Fibroblast of villous mesenchyme (primary cell): ENCODE measurements around the gene ZNF366. TPM values are rescaled to one million over a fixed set of nuclear protein-coding genes. Genes with fewer than 3 reads are reported as not detected.
A peak's percentile ranks its signal among the peaks of the same experiment; 100 is the strongest.

Experiments used
- DNase-seq: peaks from one replicate; pipeline ENCODE4 v3.0.0-alpha.2; 2010; ENCODE audit warnings: low read depth
- H3K4me3 ChIP-seq: 2 replicates; pipeline ENCODE4 v1.5.1; 2011; ENCODE audit warnings: low read depth, mild to moderate bottlenecking, low read length
- CTCF ChIP-seq: IDR thresholded peaks from 2 replicates; pipeline ENCODE4 v1.5.1; 2012; ENCODE audit warnings: low read depth, mild to moderate bottlenecking, low read length; ENCODE audit not compliant: insufficient read depth
- total RNA-seq: library from RNA; depleted of rRNA; stranded (reverse); fragments of >200 nt; gene quantifications from 2 replicates; pipeline ENCODE4 v1.2.3, GENCODE V29; 2012

ZNF366 gene
- total RNA-seq, 1 donor = under 0.01 TPM

- no peak overlapping the region for H3K4me3 ChIP-seq
- TF ChIP-seq CTCF = no peak
- DNase-seq = no peak
These were observed 41.3 kb downstream of the ZNF366 start for GRCh38 chr5:72465601-72466563.

GRCh38 chr5:72465066-72465465, 42.1 kb downstream of the ZNF366 start:
- H3K4me3 ChIP-seq = no peak overlapping the region
- no peak for TF ChIP-seq CTCF
- DNase-seq = no peak

- no peak for TF ChIP-seq CTCF
- H3K4me3 ChIP-seq = no peak overlapping the region
- DNase-seq = no peak
These were observed 43.1 kb downstream of the ZNF366 start for GRCh38 chr5:72464071-72464470.

GRCh38 chr5:72463449-72464052, 43.7 kb downstream of the ZNF366 start:
- TF ChIP-seq CTCF = peak; percentile 14
- H3K4me3 ChIP-seq = no peak overlapping the region
- no peak for DNase-seq

- H3K4me3 ChIP-seq = no peak overlapping the region
- TF ChIP-seq CTCF = no peak
- no peak for DNase-seq
These were observed 46.8 kb downstream of the ZNF366 start for GRCh38 chr5:72460413-72460812.

- DNase-seq = no peak
These were observed 47.3 kb downstream of the ZNF366 start for GRCh38 chr5:72459913-72460312.

More at GRCh38 chr5:72459913-72460312, 47.3 kb downstream of the ZNF366 start:
- TF ChIP-seq CTCF = no peak
- no peak overlapping the region for H3K4me3 ChIP-seq
